Heart left ventricle (tissue), 13 donors: ENCODE measurements around the gene ARRDC2.

Experiments
- CTCF ChIP-seq, 12 donors: fragments of 200-600 bp; sonication (generic) in 4 of 12; IDR thresholded peaks; one replicate each; pipeline versions ENCODE4 v1.5.0 to v1.8.0; 2018 to 2022; ENCODE audit warnings: antibody characterized with exemption in 12 of 12, mild to moderate bottlenecking in 5 of 12
- POLR2A ChIP-seq, 2 donors: fragments of 450-650 bp; IDR thresholded peaks; one replicate each; pipeline ENCODE4 v1.6.1; 2017; ENCODE audit warnings: antibody characterized with exemption in 2 of 2, mild to moderate bottlenecking in 2 of 2, moderate library complexity in 2 of 2
- donor health status: ischemic (EF 13 %, LVEDD 7.1; RV severe dilation, severe dysfunction).
- donor health status: DM: no; HTN: yes; CAD: no.
- donor health status: DM: no; HTN: no; CAD: no.
- donor health status: ischemic (EF 25% LVEDD 6.9; RV normal size, moderate dysfunction).
- donor health status: ischemic (EF 25% LVEDD 5.7; RV mildly dilated, moderate dysfunction).
- donor health status: ischemic (EF 35%, LVEDD 5.7; RV mildly dilated, moderate dysfunction).
- donor health status: nonischemic (EF 11% LVEDD 7.7; RV severe dilation, severe dysfunction).
- donor health status: DM: yes; HTN: yes; CAD: no.
- donor health status: PGD.
- donor health status: ischemic (EF 29% LVEDD 5.4; RV normal size, mild dysfunction).
- donor health status: nonischemic (EF 23%, LVEDD 6.1; RV moderate dilation, normal function).

- no peak for TF ChIP-seq POLR2A (IDR thresholded peaks at IDR 0.05)
- no peak for TF ChIP-seq CTCF (IDR thresholded peaks at IDR 0.05)
Observed at GRCh38 chr19:18029617-18030338, 21.8 kb downstream of the ARRDC2 start.
